Tibial artery (tissue), 4 donors: ENCODE data around the gene ZFP36L2.
A peak's percentile ranks its signal among the peaks of the same experiment; 100 is the strongest.

Source experiments
- DNase-seq, 2 donors: peaks; one replicate each; pipeline ENCODE4 v3.0.0-alpha.2; 2019
- H3K27ac ChIP-seq, 2 donors: fragments of 200-600 bp; sonication (generic) in 1 of 2; 1 replicate in 1 of 2; 2 replicates in 1 of 2; pipeline ENCODE4 v1.5.1; 2018 to 2019; ENCODE audit warnings: mild to moderate bottlenecking in 1 of 2
- H3K27me3 ChIP-seq, 2 donors: fragments of 200-600 bp; sonication (generic) in 1 of 2; one replicate each; pipeline versions ENCODE4 v1.5.1 to v1.6.0; 2016 to 2019
- H3K36me3 ChIP-seq, 3 donors: fragments of 200-600 bp; sonication (generic) in 2 of 3; one replicate each; pipeline ENCODE4 v1.5.1; 2016 to 2019; ENCODE audit warnings: mild to moderate bottlenecking in 2 of 3
- H3K4me1 ChIP-seq, 4 donors: fragments of 200-600 bp; sonication (generic) in 2 of 4; 1 replicate in 3 of 4; 2 replicates in 1 of 4; pipeline ENCODE4 v1.5.1; 2016 to 2019
- H3K4me3 ChIP-seq, 2 donors: fragments of 200-600 bp; sonication (generic) in 1 of 2; 1 replicate in 1 of 2; 2 replicates in 1 of 2; pipeline ENCODE4 v1.5.1; 2018 to 2019; ENCODE audit warnings: mild to moderate bottlenecking in 2 of 2
- H3K9me3 ChIP-seq, 3 donors: fragments of 200-600 bp; sonication (generic) in 1 of 3; one replicate each; pipeline ENCODE4 v1.5.1; 2016 to 2019
- CTCF ChIP-seq, 2 experiments: fragments of 200-600 bp in 1 of 2; fragments of 450-650 bp in 1 of 2; IDR thresholded peaks; one replicate each; pipeline ENCODE4 v1.5.1; 2017 to 2019; ENCODE audit warnings: antibody characterized with exemption in 2 of 2, mild to moderate bottlenecking in 1 of 2, moderate library complexity in 1 of 2
- intact Hi-C: fragments of 100-400 bp; cut with DNase I; formaldehyde crosslinking; loops from one replicate; pipeline ENCODE4 v1.15.0; 2023; ENCODE audit warnings: low total_unique reads

Gene ZFP36L2

GRCh38 chr2:43225788-43226557 lies 433 bp downstream of the ZFP36L2 start:
- Histone ChIP-seq H3K36me3 (peaks cover 29 to 48% (median 43%) of the 10 kb centered on the region in 3 donors), H3K27me3 (no peaks in the 10 kb centered on the region), H3K4me3 (peak overlapping the region; percentile 87 to 89), H3K4me1 (peaks cover 0 to 44% (median 28%) of the 10 kb centered on the region in 4 donors), H3K9me3 (no peaks in the 10 kb centered on the region), H3K27ac (peak overlapping the region; percentile 96 to 99)
- peak; percentile 65 to 88 for DNase-seq
- no peak for TF ChIP-seq CTCF (IDR thresholded peaks at IDR 0.05)
- intact Hi-C loops = loop anchor here (2.0 to 10.0 kb wide), 5 partner anchors 151 to 311 kb away; no protein-coding TSS in a partner anchor

- peak overlapping the region; percentile 87 to 89 for H3K4me3 ChIP-seq
- H3K27ac ChIP-seq = peak overlapping the region; percentile 96 to 99
- H3K4me1 ChIP-seq = peaks cover 0 to 51% (median 34%) of the 10 kb centered on the region in 4 donors
- intact Hi-C loops = loop anchor here (5.0 to 10.0 kb wide), 4 partner anchors 150 to 312 kb away; no protein-coding TSS in a partner anchor
- H3K27me3 ChIP-seq = no peaks in the 10 kb centered on the region
- peak in 1 of 2 experiments; percentile 9 for TF ChIP-seq CTCF (IDR thresholded peaks at IDR 0.05)
- no peaks in the 10 kb centered on the region for H3K9me3 ChIP-seq
- DNase-seq = peak; percentile 57 to 81
- peaks cover 29 to 41% (median 37%) of the 10 kb centered on the region in 3 donors for H3K36me3 ChIP-seq
Measured at GRCh38 chr2:43225093-43225787, 1.2 kb downstream of the ZFP36L2 start.

GRCh38 chr2:43224571-43225092 lies 1.8 kb downstream of the ZFP36L2 start:
- peaks cover 29 to 38% (median 37%) of the 10 kb centered on the region in 3 donors for H3K36me3 ChIP-seq
- intact Hi-C loops = loop anchor here (5.0 to 10.0 kb wide), 4 partner anchors 150 to 313 kb away; no protein-coding TSS in a partner anchor
- H3K9me3 ChIP-seq = no peaks in the 10 kb centered on the region
- H3K4me1 ChIP-seq = peaks cover 0 to 58% (median 36%) of the 10 kb centered on the region in 4 donors
- peak overlapping the region; percentile 87 to 89 for H3K4me3 ChIP-seq
- H3K27me3 ChIP-seq = no peaks in the 10 kb centered on the region
- DNase-seq = no peak
- no peak for TF ChIP-seq CTCF (IDR thresholded peaks at IDR 0.05)
- H3K27ac ChIP-seq = peak overlapping the region; percentile 96 to 99

- H3K27me3 ChIP-seq = no peaks in the 10 kb centered on the region
- peaks cover 0 to 59% (median 38%) of the 10 kb centered on the region in 4 donors for H3K4me1 ChIP-seq
- intact Hi-C loops = loop anchor here (10.0 kb wide), 1 partner anchor 149 kb away; no protein-coding TSS in a partner anchor
- H3K4me3 ChIP-seq = peak overlapping the region; percentile 87 to 89
- H3K36me3 ChIP-seq = peaks cover 29 to 38% (median 37%) of the 10 kb centered on the region in 3 donors
- H3K9me3 ChIP-seq = no peaks in the 10 kb centered on the region
- peak overlapping the region; percentile 96 to 99 for H3K27ac ChIP-seq
- peak in 1 of 2 experiments; percentile 17 for TF ChIP-seq CTCF (IDR thresholded peaks at IDR 0.05)
- peak; percentile 67 to 84 for DNase-seq
Measured at GRCh38 chr2:43224131-43224570, 2.3 kb downstream of the ZFP36L2 start.

GRCh38 chr2:43223521-43224001 lies 2.8 kb downstream of the ZFP36L2 start:
- no peak for DNase-seq

More at GRCh38 chr2:43223521-43224001, 2.8 kb downstream of the ZFP36L2 start:
- H3K4me1 ChIP-seq = peaks cover 0 to 59% (median 38%) of the 10 kb centered on the region in 4 donors
- no peaks in the 10 kb centered on the region for H3K9me3 ChIP-seq
- H3K36me3 ChIP-seq = peaks cover 29 to 38% (median 37%) of the 10 kb centered on the region in 3 donors
- intact Hi-C loops = loop anchor here (10.0 kb wide), 1 partner anchor 149 kb away; no protein-coding TSS in a partner anchor
- peak overlapping the region; percentile 96 to 99 for H3K27ac ChIP-seq
- TF ChIP-seq CTCF (IDR thresholded peaks at IDR 0.05) = no peak
- H3K27me3 ChIP-seq = no peaks in the 10 kb centered on the region
- peak overlapping the region; percentile 87 to 89 for H3K4me3 ChIP-seq
